GM19467 (cell line): ENCODE results near the gene ARID4B.
"Not testable (repeated sequence)": the region's sequence is repeated elsewhere in the genome, so short reads cannot be mapped to it uniquely, and the experiment has no call there.

ENCODE experiments used
- ATAC-seq: cut with Tn5 transposase; IDR thresholded peaks from one replicate; pipeline ENCODE4 v1.9.1; 2021; ENCODE audit warnings: mild to moderate bottlenecking, moderate library complexity; ENCODE audit not compliant: unreplicated experiment

Gene ARID4B

DNA sequence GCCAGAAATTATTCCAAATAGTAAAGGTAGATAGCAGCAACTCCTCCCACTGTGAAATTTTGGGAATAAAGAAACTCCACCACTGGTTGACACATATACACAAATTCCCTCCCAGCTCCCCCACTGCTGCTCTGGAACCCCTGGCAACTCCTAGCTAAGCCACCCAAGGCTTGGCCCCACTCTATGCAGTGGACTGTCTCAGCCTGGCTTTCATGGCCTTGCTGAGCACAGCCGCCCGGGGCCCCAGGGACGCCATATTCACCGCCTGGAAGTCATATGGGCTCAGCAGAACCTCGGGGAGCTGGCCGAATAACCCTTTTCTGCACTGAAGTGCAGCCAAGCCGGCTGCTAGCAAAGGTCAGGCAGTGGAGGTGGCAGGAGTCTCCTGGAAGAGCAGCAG is 151.5 kb downstream of the ARID4B start:
- ATAC-seq: no peak

DNA sequence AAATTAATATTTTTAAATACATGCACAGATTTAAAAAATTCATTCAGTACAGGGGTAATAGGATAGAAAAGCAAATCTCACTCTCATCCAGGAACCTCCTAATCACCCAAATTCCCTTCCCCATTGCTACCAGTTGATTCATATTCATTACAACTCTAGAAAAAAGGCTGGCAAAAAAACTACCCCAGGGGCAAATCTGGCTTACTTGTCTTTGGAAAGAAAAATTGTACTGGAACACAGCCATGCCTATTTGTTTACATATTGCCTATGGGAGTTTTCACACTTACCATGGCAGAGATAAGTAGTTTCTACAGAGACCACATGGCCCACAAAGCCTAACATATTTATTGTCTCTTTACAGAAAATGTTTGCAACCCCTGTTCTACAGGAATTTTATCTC is 158.0 kb downstream of the ARID4B start:
- no peak for ATAC-seq

DNA sequence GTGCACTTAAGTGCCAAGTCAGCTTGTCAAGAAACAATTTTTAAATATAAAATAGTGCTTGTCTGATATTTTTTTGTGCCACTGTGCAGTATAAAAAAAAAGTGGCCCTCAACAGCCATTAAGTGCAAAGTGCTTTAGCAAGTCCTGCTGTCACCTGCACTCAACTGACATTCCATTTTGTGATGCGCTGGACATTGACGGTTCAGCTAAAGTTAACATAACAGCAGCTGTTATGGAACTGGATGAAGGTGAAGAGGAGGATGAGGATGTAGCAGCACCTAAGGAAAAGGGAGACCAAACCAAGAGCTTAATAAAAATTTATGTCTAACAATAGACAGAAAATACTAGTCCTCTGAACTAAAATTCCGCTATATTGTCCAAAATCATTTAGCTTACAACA is 159.6 kb downstream of the ARID4B start:
- no peak for ATAC-seq

DNA sequence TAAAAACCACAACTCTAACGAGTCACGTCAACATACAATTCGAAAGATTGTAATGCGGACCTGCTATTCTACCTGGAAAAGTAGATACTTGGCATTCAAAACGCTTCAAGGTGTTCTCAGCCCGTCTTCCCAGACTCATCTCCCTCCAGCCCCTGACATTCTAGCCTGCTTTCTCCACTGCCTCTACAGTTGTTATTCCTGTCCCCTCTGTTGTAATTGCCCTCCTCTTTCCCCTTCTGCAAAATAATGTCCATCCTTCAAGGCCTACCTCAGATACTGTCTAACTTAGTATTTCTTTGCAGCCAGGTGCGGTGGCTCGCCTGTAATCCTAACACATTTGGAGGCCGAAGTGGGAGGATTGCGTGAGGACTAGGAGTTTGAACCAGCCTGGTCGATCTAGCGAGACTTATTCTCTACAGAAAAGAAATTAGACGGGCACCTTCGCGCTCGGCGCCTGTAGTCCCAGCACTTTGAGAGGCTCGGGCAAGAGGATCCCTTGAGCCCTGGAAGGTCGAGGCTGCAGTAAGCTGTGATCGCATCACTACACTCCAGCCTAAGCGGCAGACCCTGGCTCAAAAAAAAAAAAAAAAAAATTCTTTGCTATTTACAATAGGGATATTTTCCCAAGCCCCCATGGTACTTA is 166.2 kb downstream of the ARID4B start:
- no peak for ATAC-seq

DNA sequence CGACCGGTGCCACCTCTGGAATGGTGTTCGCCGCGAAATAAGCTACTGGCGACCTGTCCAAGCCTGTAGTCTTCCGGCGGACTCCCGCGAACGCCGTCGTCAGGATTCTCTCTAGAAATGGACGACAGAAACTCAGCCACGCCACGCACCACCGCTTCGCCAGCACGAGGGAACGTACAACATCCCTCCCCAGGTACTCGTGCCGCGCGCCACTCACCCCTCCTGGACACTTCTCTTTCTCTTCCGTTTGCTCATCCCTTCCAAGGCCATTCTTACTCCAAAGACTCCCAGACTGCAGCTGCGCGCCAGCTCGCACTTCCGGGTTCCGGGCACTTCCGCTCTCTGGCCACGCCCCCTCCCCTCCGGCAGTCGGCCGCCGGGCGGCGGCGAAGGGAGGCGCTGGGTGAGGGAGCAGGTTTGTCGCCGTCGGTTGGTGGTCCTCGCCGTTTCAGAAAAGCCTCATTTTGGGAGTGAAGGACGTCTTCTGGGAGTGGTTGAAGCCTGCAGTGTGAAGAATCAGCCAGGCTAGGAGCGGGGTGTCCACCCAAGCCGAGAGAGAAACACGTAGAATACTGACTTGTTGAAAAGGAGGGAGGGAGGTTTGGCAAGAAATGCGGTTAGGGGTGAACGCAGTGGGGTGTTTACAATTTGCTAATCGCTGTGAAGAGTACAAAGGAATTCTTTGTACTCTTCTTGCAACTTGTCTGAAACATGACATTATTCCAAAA is 166.9 kb downstream of the ARID4B start, which contains the start of gene RBM34:
TSS of gene RBM34 (minus strand) at position 294 of the 728 bp plus-strand sequence. CDS start at position 270, 24 bp downstream.
- peak; percentile 92 for ATAC-seq

DNA sequence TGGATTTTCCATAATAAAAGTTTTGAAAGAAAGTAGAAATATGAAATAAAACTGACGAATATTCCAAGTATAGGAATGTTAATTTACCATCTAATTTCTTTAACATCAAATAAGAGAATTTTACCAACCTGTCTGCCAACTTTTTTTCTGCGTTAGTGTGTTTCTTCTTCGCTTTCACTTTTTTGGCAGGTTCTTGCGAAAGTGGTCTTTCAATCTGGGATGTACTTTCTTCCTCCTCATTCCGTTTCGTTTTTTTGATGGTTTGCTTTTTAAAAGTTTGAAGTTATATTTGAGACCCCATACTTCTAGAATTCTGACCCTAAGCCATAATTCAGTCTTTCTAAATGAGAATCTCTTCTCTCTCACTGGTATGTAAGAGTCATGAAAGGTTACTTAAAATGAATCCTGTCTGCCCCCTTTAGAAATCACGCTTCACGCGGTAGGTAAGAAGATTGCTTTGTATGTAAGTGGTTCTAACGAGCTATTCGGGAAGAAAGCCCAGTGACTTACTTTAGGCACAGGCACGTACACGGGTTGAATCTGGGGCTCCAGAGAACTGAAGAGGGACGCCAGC is 167.5 kb downstream of the ARID4B start:
- ATAC-seq: peak; percentile 38

DNA sequence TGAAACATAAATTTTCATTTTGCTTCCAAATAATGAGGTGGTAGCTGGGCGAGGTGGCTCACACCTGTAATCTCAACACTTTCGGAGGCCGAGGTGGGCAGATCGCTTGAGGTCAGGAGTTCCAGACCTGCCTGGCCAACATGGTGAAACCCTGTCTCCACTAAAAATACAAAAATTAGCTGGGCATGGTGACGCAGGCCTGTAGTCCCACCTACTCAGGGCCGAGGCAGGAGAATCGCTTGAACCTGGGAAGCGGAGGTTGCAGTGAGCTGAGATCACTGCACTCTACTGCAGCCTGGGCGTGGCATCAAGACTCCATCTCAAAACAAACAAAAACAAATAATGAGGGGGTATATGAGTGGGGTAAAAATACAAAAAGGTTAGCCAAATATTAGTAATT is 168.0 kb downstream of the ARID4B start:
- ATAC-seq: not testable (repeated sequence)

DNA sequence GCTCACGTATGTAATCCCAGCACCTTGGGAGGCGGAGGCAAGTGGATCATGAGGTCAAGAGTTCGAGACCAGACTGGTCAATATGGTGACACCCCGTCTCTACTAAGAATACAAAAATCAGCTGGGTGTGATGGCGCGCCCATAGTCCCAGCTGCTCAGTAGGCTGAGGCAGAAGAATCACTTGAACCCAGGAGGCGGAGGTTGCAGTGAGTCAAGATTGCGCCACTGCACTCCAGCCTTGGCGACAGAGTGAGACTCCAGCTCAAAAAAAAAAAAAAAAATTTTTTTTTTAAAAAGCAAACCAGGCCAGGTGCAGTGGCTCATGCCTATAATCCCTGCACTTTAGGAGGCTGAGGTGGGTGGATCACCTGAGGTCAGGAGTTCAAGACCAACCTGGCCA is 168.7 kb downstream of the ARID4B start:
- ATAC-seq: not testable (repeated sequence)

DNA sequence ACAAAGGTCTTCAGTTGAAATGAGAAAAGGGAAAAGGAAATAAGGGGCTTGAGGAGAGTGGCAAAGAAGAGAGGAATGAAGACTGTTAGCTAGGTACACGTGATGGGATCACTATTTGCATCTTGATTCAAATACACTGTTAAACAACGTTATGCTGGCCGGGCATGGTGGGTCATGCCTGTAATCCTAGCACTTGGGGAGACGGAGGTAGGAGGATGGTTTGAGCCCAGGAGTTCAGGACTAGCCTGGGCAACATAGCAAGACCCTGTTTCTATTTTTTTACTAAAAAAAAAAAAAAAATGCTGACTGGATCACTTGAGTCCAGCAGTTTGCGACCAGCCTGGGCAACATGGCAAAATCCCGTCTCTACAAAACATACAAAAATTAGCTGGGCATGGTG is 169.3 kb downstream of the ARID4B start:
- ATAC-seq: no peak

DNA sequence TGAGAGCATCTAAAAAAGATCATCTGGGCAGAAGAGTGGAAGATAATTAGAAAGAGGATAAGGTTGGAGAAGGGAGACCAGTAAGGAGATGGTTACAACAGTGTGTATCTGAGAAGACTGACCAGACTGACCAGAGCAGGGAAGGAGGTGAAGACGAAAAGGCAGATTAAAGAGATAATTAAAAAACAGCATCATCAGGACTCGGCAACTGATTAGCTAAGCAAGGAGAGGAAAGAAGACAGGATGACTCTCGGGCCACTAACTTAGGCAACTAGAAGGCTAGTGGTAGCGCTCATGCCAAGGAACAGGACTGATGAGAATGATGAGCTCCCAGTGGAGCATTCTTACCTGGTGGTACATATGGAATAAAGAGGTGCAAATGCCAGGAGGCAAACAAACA is 170.8 kb downstream of the ARID4B start:
- no peak for ATAC-seq

DNA sequence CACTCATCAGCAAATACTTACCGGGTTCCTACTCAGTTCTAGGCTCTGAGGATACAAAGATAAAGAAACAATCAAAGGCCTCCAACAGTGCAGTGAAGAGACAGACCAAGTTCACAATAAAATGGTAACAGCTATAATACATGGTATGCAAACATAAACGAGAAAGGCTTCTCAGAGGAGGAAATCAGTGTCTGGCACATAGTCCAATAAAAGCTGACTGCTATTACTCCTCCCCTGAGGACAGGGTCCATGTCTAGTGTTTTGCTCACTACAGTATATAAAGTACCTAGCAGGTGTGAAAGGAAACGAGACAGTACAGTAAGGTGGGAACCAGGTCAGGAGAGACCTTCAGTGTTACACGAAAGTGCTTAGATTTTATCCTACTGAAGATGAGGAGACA is 171.2 kb downstream of the ARID4B start:
- ATAC-seq: no peak

DNA sequence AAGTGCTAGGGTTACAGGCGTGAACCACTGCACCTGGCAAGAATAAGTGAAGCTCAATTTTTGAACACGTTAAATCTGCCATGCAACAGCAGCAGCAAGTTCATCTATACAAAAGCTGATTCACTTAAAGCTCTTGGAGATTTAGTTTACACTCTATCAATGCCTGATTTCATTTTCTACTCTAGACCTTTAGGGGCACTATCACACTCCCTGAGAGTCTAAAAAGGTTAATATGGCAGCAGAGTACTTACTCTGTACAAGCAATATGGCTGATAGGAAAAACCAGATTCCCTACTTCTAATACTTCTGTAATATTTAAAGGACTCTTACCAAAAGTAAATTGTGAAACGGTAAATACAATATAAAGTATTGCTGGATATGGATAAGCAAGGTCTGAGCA is 171.7 kb downstream of the ARID4B start:
- no peak for ATAC-seq

DNA sequence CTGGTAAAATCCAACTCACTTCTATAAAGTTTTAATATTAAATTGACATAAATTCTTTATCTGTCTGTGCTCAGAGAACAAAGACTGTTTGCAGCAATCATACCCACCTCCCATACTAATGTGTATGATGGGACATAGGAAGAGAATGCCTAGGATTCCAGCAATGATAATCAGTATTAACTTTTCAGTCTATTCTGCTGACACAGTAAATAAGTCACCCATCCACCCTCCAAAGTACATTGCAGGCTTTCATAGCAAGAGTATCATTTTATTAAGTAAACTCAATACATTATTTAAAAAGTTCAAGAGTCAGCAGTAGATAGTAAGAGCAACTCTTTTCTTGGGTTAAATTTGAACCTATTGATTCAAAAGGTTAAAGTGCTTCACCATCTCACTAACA is 175.7 kb downstream of the ARID4B start:
- no peak for ATAC-seq

DNA sequence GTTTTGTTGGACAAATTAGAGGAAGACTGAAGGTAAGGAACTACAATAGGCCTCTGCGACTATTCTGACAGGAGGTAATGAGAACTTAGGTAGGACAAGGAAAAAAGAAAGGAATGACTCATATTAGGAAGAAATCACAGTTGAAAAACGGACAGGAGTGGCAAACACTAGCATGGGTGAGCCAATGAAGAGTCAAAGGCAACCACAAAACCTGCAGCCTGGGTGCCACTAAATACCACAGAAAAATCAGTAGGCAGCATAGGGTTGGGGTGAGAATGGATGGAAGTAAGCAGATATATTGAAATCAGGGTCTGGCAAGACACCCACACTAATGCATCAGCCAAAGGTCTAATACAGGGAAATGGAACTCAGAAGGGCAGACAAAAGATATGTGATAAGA is 176.9 kb downstream of the ARID4B start:
- no peak for ATAC-seq

DNA sequence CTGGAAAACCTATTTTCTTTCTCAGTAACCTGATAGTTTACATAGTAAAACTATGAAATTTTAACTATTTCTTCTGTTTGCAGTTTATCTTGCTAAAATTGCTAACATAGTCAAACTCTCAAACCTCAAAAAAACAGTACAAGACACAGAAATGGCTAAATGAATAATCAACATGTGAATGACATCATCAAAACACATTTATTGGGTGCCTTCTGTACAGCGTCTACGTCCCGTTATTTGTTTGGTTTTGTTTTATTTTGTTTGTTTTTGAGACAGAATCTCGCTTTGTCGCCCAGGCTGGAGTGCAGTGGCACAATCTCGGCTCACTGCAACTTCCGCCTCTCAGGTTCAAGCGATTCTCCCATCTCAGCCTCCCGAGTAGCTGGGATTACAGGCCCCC is 178.2 kb downstream of the ARID4B start:
- no peak for ATAC-seq

DNA sequence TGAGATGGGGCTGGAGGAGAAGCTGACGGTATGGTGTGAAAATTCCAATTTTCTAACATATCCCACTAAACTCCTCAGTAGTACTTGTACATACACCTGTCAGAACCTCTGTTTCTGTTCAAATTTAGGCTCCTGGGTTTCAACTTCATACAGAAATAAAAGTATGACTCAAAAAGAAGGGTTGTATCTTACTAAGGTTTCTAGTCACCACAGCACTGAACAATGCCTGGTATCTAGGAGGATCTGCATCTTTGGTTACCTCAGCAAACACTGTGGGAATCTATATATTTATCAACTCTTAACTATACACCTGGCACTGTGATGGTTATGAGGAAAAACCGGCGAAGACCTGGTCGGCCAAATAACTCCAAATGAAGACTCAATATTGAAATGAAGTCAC is 180.7 kb downstream of the ARID4B start:
- no peak for ATAC-seq

DNA sequence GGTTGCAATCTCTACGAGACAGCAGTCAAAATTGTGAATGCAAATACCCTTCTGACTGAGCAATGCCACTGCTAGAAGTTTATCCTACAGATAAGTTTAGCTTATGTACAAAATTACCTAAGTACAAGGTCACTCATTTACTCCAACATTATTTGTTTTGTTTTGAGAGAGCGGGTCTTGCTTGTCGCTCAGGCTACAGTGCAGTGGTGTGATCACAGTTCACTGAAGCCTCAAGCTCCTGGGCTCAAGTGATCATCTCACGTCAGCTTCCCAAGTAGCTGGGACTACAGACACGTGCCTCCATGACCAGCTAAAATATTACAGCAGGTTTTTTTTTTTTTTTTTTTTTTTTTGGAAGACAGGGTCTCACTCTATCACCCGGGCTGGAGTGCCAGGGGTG is 182.3 kb downstream of the ARID4B start:
- ATAC-seq: no peak

DNA sequence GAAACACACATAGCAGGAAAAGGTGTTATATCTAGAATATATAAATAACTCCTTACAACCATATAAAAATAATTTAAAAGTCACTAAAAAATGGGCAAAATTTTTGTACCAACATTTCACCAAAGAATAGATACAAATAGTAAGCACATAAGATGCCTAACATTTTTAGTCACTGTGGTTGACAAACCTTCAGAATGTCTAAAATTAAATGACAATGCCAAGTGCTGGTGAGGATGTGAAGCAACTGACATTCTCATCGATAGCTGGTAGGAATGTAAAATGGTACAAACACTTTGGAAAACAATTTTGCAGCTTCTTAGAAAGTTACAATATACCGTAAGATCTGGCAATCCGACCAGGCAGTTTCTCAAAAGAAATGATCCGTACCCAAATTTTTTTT is 185.0 kb downstream of the ARID4B start:
- ATAC-seq: no peak

DNA sequence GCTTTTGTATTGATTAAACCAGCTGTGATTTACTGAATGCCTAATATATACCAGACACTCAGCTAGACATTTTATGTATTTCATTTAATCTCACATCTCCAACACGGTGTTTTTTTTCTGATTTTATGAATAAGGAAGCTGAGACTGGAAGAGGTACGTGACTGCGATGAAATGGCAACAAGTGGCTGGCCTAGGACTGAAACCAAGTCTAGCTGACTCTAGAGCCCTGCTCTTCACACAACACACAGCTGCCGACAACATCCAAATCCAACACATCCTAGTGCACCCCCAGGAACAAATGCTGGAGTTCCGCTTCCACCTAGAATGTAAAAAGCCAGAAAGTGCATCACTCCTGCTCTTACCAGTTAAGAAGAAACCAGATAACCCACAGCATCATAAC is 188.7 kb downstream of the ARID4B start:
- no peak for ATAC-seq

DNA sequence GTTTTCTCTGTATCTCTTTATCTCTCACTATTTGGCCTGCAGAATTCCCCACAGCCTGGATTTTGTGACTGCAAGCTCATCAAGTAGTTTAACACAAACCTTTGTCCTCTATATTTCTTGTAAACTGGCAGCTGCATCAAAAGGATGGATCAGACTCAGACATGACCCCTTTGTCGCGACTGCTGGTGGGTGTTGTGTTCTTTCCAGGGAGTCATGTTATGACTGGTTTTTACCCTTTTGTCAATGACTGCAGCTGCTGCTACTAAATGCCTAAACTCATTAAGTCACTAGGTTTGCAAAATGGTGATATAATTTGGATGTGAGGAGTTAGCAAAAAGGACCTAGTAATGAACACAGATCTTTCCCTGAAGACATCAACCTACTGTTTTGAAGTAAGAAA is 189.2 kb downstream of the ARID4B start:
- ATAC-seq: no peak

DNA sequence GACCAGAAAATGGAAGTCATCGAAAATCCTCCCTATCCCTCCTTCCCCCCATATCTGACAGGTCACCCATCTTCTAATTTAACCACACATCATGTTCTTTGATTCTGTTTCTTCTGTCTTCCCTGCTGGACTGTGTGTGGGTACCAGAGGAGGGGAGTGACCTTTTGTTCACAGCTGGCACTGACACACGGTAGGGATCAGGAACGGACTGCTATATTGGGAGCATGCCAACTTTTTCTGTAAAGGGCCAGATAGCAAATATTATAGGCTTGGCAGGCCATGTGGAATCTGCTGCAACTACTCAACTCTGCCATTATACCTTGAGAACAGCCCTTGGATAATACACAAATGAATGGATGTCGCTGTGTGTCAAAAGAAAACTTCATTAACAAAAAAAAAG is 191.9 kb downstream of the ARID4B start:
- no peak for ATAC-seq

DNA sequence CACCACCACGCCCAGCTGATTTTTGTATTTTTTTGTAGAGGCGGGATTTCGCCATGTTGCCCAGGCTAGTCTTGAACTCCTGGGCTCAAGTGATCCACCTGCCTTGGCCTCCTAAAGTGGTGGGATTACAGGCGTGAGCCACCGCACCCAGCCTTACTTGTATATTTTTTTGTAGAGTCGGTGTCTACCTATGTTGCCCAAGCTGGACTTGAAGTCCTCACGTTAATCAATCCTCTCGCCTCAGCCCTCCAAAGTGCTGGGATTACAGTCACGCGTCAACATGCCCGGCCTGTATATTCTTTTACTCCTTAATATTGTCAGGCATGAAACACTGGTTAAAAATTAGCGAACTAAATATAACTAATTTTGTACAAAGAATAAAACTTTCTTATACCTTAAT is 193.8 kb downstream of the ARID4B start:
- ATAC-seq: no peak
